DND-41 (cell line): Measurements from ENCODE around the gene ZDHHC20.
"Not testable (repeated sequence)": the region's sequence is repeated elsewhere in the genome, so short reads cannot be mapped to it uniquely, and the experiment has no call there.

ENCODE experiments used
- ATAC-seq: fragments of 200-7000 bp; cut with Tn5 transposase; 3 replicates; pipeline ENCODE4 v1.9.1; 2021; ENCODE audit warnings: low read depth; ENCODE audit not compliant: insufficient read depth
- DNase-seq: peaks from one replicate; pipeline ENCODE4 v3.0.0-alpha.2; 2020
- H2AFZ ChIP-seq: 2 replicates; pipeline ENCODE4 v1.6.0; 2012; ENCODE audit warnings: low read depth, low read length
- H3K27ac ChIP-seq: 2 replicates; pipeline ENCODE4 v1.5.1; 2012; ENCODE audit warnings: low read length, inconsistent platforms
- H3K27me3 ChIP-seq: fragments of 200-600 bp; sonication (generic); 2 replicates; pipeline ENCODE4 v1.6.0; 2012; ENCODE audit warnings: low read length, mild to moderate bottlenecking, inconsistent platforms; ENCODE audit not compliant: insufficient read depth, poor library complexity
- H3K36me3 ChIP-seq: 2 replicates; pipeline ENCODE4 v1.5.1; 2012; ENCODE audit warnings: low read length, inconsistent platforms; ENCODE audit not compliant: insufficient read depth
- H3K4me1 ChIP-seq: 2 replicates; pipeline ENCODE4 v1.5.1; 2012; ENCODE audit warnings: mild to moderate bottlenecking, low read length; ENCODE audit not compliant: insufficient read depth
- H3K4me2 ChIP-seq: 2 replicates; pipeline ENCODE4 v1.6.0; 2012; ENCODE audit warnings: mild to moderate bottlenecking, moderate library complexity, low read length, inconsistent platforms; ENCODE audit not compliant: insufficient read depth
- H3K4me3 ChIP-seq, 2 experiments: fragments of 200-600 bp in 1 of 2; shearing (Covaris generic) in 1 of 2; 2 replicates each; pipeline ENCODE4 v1.5.1; 2012 to 2016; ENCODE audit warnings: inconsistent platforms in 2 of 2, low read length in 2 of 2, mild to moderate bottlenecking in 2 of 2, low read depth in 1 of 2, moderate library complexity in 1 of 2
- H3K79me2 ChIP-seq: 2 replicates; pipeline ENCODE4 v1.6.0; 2012; ENCODE audit warnings: low read length, inconsistent platforms; ENCODE audit not compliant: insufficient read depth
- H3K9ac ChIP-seq: 2 replicates; pipeline ENCODE4 v1.6.0; 2012; ENCODE audit warnings: low read depth, mild to moderate bottlenecking, inconsistent platforms, low read length, moderate library complexity
- H3K9me3 ChIP-seq: 2 replicates; pipeline ENCODE4 v1.5.1; 2012; ENCODE audit warnings: low read length, moderate library complexity, mild to moderate bottlenecking, inconsistent platforms; ENCODE audit not compliant: insufficient read depth, severe bottlenecking
- H4K20me1 ChIP-seq: 2 replicates; pipeline ENCODE4 v1.6.0; 2012; ENCODE audit warnings: low read length; ENCODE audit not compliant: insufficient read depth
- EZH2 ChIP-seq: IDR thresholded peaks from 3 replicates; pipeline ENCODE4 v1.6.1; 2012; ENCODE audit warnings: borderline replicate concordance, low read depth, mild to moderate bottlenecking, moderate library complexity, low read length, inconsistent platforms; ENCODE audit not compliant: severe bottlenecking
- TF ChIP-seq, protein P1 (sequence below): IDR thresholded peaks from 2 replicates; pipeline ENCODE4 v1.5.1; 2012; ENCODE audit warnings: borderline replicate concordance, low read length, moderate library complexity, mild to moderate bottlenecking; ENCODE audit not compliant: poor library complexity, severe bottlenecking; ENCODE audit errors: extremely low read depth

The ZDHHC20 gene

DNA sequence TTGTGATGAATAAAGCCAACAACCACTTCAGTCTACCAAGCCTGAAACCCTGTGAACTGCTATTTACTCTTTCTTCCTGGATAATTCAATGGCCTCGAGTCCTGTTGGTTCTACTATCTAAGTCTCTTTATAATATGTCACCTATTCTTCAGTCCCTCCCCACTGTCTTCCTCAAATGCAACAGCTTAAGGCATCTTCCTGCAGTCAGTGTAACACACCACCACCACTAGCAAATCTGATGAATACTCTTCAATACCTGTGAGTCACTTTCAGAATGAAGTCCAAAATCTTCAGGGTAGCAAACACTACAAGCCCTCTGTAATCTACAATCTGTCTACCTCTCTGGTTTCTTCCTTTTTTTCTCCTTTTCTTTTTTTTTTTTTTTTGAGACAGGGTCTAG, 32.9 kb downstream of the ZDHHC20 start:
- H3K9ac ChIP-seq = no peak overlapping the region
- H3K27me3 ChIP-seq = no peaks in the 10 kb centered on the region
- no peaks in the 10 kb centered on the region for H3K4me1 ChIP-seq
- H3K9me3 ChIP-seq = peaks cover 13% of the 10 kb centered on the region
- ATAC-seq (0 out of 3 replicates have a peak, but pooled peaks have one; percentile 37), DNase-seq (no peak)
- H3K36me3 ChIP-seq = peaks cover 18% of the 10 kb centered on the region
- peaks cover 92% of the 10 kb centered on the region for H3K79me2 ChIP-seq
- H3K4me2 ChIP-seq = no peak overlapping the region
- peaks cover 17% of the 10 kb centered on the region; the same call in 1 of the 2 replicates for H4K20me1 ChIP-seq
- H3K4me3 ChIP-seq = no peak overlapping the region
- H3K27ac ChIP-seq = no peak overlapping the region
- H2AFZ ChIP-seq = no peak overlapping the region
- TF ChIP-seq, protein P1, sequence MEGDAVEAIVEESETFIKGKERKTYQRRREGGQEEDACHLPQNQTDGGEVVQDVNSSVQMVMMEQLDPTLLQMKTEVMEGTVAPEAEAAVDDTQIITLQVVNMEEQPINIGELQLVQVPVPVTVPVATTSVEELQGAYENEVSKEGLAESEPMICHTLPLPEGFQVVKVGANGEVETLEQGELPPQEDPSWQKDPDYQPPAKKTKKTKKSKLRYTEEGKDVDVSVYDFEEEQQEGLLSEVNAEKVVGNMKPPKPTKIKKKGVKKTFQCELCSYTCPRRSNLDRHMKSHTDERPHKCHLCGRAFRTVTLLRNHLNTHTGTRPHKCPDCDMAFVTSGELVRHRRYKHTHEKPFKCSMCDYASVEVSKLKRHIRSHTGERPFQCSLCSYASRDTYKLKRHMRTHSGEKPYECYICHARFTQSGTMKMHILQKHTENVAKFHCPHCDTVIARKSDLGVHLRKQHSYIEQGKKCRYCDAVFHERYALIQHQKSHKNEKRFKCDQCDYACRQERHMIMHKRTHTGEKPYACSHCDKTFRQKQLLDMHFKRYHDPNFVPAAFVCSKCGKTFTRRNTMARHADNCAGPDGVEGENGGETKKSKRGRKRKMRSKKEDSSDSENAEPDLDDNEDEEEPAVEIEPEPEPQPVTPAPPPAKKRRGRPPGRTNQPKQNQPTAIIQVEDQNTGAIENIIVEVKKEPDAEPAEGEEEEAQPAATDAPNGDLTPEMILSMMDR = no peak
- no peak for TF ChIP-seq EZH2

- Histone ChIP-seq H2AFZ (no peak overlapping the region), H3K4me1 (no peaks in the 10 kb centered on the region), H3K36me3 (peaks cover 32% of the 10 kb centered on the region), H3K9ac (no peak overlapping the region), H3K4me2 (no peak overlapping the region), H3K9me3 (no peaks in the 10 kb centered on the region), H4K20me1 (0 out of 2 replicates have a peak, but pooled peaks cover 4% of the 10 kb centered on the region), H3K27me3 (no peaks in the 10 kb centered on the region), H3K27ac (no peak overlapping the region), H3K4me3 (no peak overlapping the region), H3K79me2 (peaks cover 61% of the 10 kb centered on the region)
- DNase-seq = no peak
- ATAC-seq = no peak
- TF ChIP-seq, protein P1 = no peak
- no peak for TF ChIP-seq EZH2
These were observed 38.4 kb downstream of the ZDHHC20 start for GRCh38 chr13:21420706-21421105.

DNA sequence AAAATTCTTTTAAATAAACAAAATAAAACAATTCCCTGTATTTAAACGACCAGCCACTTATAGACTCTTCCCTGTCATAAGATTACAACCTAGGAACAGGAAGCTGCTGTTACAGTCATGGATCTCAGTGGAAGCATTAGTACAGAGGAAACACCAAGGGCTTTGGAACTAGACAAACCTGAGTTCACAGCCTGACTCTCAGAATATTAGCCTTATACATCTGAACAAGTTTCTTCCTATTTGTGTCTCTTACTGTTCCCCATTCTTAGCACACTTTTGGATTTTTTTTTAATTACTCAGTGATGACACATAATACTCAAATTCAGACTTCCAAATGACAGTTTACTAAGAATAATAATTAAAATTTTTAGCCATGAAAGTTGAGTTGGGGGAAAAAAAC, 46.1 kb downstream of the ZDHHC20 start:
- no peaks in the 10 kb centered on the region for H3K27me3 ChIP-seq
- no peak overlapping the region for H3K4me2 ChIP-seq
- no peak overlapping the region for H2AFZ ChIP-seq
- DNase-seq (no peak), ATAC-seq (no peak)
- H3K9me3 ChIP-seq = no peaks in the 10 kb centered on the region
- TF ChIP-seq EZH2 = no peak
- TF ChIP-seq, protein P1 = no peak
- no peak overlapping the region for H3K27ac ChIP-seq
- H3K4me1 ChIP-seq = no peaks in the 10 kb centered on the region
- no peak overlapping the region for H3K9ac ChIP-seq
- H4K20me1 ChIP-seq = no peaks in the 10 kb centered on the region
- no peak overlapping the region for H3K4me3 ChIP-seq
- peaks cover 18% of the 10 kb centered on the region for H3K79me2 ChIP-seq
- peaks cover 50% of the 10 kb centered on the region for H3K36me3 ChIP-seq

- H3K4me2 ChIP-seq, H3K9ac ChIP-seq: not testable (repeated sequence)
These were observed 48.6 kb downstream of the ZDHHC20 start for GRCh38 chr13:21410453-21410852.

More at GRCh38 chr13:21410453-21410852, 48.6 kb downstream of the ZDHHC20 start:
- not testable (repeated sequence) for H2AFZ ChIP-seq, DNase-seq, H4K20me1 ChIP-seq, H3K27ac ChIP-seq, H3K27me3 ChIP-seq, H3K4me1 ChIP-seq, H3K4me3 ChIP-seq, H3K9me3 ChIP-seq, ATAC-seq
- Histone ChIP-seq H3K79me2 (peaks cover 17% of the 10 kb centered on the region), H3K36me3 (peaks cover 51% of the 10 kb centered on the region)
